Measurements from ENCODE around the gene TTLL11.

TTLL11 gene

GRCh38 chr9:122008559-122008958, 84.5 kb downstream of the TTLL11 start:
- Histone ChIP-seq H3K9me2 (replicated peaks; ENCODE audit: low read depth, low read length) (no peaks in the 10 kb centered on the region), H3K9ac (ENCODE audit: low read depth, low read length, poor library complexity, severe bottlenecking) (no peak overlapping the region), H3K36me3 (ENCODE audit: insufficient read depth, low read length) (no peaks in the 10 kb centered on the region), H3K79me2 (ENCODE audit: insufficient read depth, low read length) (no peaks in the 10 kb centered on the region), H3K4me1 (ENCODE audit: insufficient read depth, low read length, poor library complexity, severe bottlenecking) (no peaks in the 10 kb centered on the region), H3K9me3 (ENCODE audit: insufficient read depth, low read depth, low read length) (no peaks in the 10 kb centered on the region), H3F3A (ENCODE audit: low read depth) (no peaks in the 10 kb centered on the region), H2AFZ (ENCODE audit: low read length) (no peak overlapping the region), H4K20me1 (ENCODE audit: insufficient read depth, low read length, poor library complexity, severe bottlenecking) (no peaks in the 10 kb centered on the region), H3K27me3 (ENCODE audit: insufficient read depth, low read length, poor library complexity, severe bottlenecking) (no peaks in the 10 kb centered on the region), H3K4me2 (ENCODE audit: low read depth, low read length, poor library complexity, severe bottlenecking) (no peak overlapping the region), H3K4me3 (ENCODE audit: low read length, poor library complexity, severe bottlenecking) (no peak overlapping the region)
- TF ChIP-seq, protein P1, sequence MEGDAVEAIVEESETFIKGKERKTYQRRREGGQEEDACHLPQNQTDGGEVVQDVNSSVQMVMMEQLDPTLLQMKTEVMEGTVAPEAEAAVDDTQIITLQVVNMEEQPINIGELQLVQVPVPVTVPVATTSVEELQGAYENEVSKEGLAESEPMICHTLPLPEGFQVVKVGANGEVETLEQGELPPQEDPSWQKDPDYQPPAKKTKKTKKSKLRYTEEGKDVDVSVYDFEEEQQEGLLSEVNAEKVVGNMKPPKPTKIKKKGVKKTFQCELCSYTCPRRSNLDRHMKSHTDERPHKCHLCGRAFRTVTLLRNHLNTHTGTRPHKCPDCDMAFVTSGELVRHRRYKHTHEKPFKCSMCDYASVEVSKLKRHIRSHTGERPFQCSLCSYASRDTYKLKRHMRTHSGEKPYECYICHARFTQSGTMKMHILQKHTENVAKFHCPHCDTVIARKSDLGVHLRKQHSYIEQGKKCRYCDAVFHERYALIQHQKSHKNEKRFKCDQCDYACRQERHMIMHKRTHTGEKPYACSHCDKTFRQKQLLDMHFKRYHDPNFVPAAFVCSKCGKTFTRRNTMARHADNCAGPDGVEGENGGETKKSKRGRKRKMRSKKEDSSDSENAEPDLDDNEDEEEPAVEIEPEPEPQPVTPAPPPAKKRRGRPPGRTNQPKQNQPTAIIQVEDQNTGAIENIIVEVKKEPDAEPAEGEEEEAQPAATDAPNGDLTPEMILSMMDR (conservative IDR thresholded peaks at IDR 0.05; ENCODE audit: low read length), result no peak
- no peak for TF ChIP-seq EZH2phosphoT487 (IDR thresholded peaks at IDR 0.05; ENCODE audit: borderline replicate concordance)

DNA sequence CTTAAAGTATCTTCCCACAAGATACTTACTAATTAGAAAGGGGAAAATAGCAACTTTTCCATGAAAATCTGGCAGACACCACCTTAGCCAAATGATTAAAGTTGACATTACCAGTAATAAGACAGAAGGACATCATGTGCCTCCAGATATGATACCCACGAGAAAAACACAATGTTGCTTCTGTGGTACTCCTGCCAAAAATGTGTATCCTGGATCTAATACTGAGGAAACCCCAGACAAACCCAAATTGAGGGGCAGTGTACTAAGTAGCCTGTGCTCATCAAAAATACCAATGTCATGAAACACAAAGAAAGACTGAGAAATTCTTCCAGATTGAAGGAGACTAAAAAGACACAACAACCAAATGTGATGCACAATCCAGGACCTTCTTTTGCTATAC, 85.3 kb downstream of the TTLL11 start:
- no peaks in the 10 kb centered on the region for H3K27me3 ChIP-seq (ENCODE audit: insufficient read depth, low read length, poor library complexity, severe bottlenecking)
- H3K9me2 ChIP-seq (replicated peaks; ENCODE audit: low read depth, low read length), result no peaks in the 10 kb centered on the region
- H3F3A ChIP-seq (ENCODE audit: low read depth), result no peaks in the 10 kb centered on the region
- H3K4me3 ChIP-seq (ENCODE audit: low read length, poor library complexity, severe bottlenecking), result no peak overlapping the region
- no peaks in the 10 kb centered on the region for H3K4me1 ChIP-seq (ENCODE audit: insufficient read depth, low read length, poor library complexity, severe bottlenecking)
- H3K79me2 ChIP-seq (ENCODE audit: insufficient read depth, low read length), result no peaks in the 10 kb centered on the region
- H3K4me2 ChIP-seq (ENCODE audit: low read depth, low read length, poor library complexity, severe bottlenecking), result no peak overlapping the region
- no peaks in the 10 kb centered on the region for H3K9me3 ChIP-seq (ENCODE audit: insufficient read depth, low read depth, low read length)
- H3K9ac ChIP-seq (ENCODE audit: low read depth, low read length, poor library complexity, severe bottlenecking), result no peak overlapping the region
- no peak overlapping the region for H2AFZ ChIP-seq (ENCODE audit: low read length)
- TF ChIP-seq EZH2phosphoT487 (IDR thresholded peaks at IDR 0.05; ENCODE audit: borderline replicate concordance), result no peak
- TF ChIP-seq, protein P1 (conservative IDR thresholded peaks at IDR 0.05; ENCODE audit: low read length), result no peak
- no peaks in the 10 kb centered on the region for H3K36me3 ChIP-seq (ENCODE audit: insufficient read depth, low read length)
- no peaks in the 10 kb centered on the region for H4K20me1 ChIP-seq (ENCODE audit: insufficient read depth, low read length, poor library complexity, severe bottlenecking)

DNA sequence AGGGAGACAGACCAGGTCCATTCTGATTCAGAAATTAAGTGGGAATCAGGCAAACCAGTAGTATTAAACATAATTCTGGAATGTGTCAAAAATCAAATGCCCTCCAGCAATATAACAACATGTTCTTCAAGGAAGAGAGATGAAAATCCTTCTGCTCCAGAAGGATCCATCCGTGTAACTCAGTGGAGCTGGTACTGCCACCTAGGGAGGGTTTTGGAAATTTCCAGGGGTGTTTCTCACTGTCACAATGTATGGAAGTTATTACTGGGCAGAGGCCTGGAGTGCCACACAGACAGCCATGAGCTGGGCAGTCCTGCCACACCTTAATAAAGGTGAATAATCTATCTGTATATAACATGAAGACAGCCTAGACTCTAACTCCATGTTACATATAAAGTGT, 87.5 kb downstream of the TTLL11 start:
- H3K4me1 ChIP-seq (ENCODE audit: insufficient read depth, low read length, poor library complexity, severe bottlenecking), result no peaks in the 10 kb centered on the region
- H3K36me3 ChIP-seq (ENCODE audit: insufficient read depth, low read length), result no peaks in the 10 kb centered on the region
- H3K79me2 ChIP-seq (ENCODE audit: insufficient read depth, low read length), result no peaks in the 10 kb centered on the region
- no peak overlapping the region for H2AFZ ChIP-seq (ENCODE audit: low read length)
- TF ChIP-seq, protein P1 (conservative IDR thresholded peaks at IDR 0.05; ENCODE audit: low read length), result peak; percentile 27; the same call in 1 of the 2 replicates
- TF ChIP-seq EZH2phosphoT487 (IDR thresholded peaks at IDR 0.05; ENCODE audit: borderline replicate concordance), result no peak
- H3K4me3 ChIP-seq (ENCODE audit: low read length, poor library complexity, severe bottlenecking), result no peak overlapping the region
- no peak overlapping the region for H3K4me2 ChIP-seq (ENCODE audit: low read depth, low read length, poor library complexity, severe bottlenecking)
- no peak overlapping the region for H3K9ac ChIP-seq (ENCODE audit: low read depth, low read length, poor library complexity, severe bottlenecking)
- H3K9me2 ChIP-seq (replicated peaks; ENCODE audit: low read depth, low read length), result no peaks in the 10 kb centered on the region
- H3K27me3 ChIP-seq (ENCODE audit: insufficient read depth, low read length, poor library complexity, severe bottlenecking), result no peaks in the 10 kb centered on the region
- no peaks in the 10 kb centered on the region for H3F3A ChIP-seq (ENCODE audit: low read depth)
- H4K20me1 ChIP-seq (ENCODE audit: insufficient read depth, low read length, poor library complexity, severe bottlenecking), result no peaks in the 10 kb centered on the region
- no peaks in the 10 kb centered on the region for H3K9me3 ChIP-seq (ENCODE audit: insufficient read depth, low read depth, low read length)

Data from Loucy (cell line).